ENCODE results near the gene STARD13. TPM values are rescaled to one million over a fixed set of nuclear protein-coding genes. Genes with fewer than 3 reads are reported as not detected.
A peak's percentile ranks its signal among the peaks of the same experiment; 100 is the strongest.

Gene STARD13
- total RNA-seq, 4 donors from 2014 or later = 9.5 to 33.9 (median 30.3) TPM

- Histone ChIP-seq H3K9me3 (no peaks in the 10 kb centered on the region), H3K27ac (no peak overlapping the region), H3K36me3 (no peaks in the 10 kb centered on the region), H3K4me3 (no peak overlapping the region), H3K4me1 (no peaks in the 10 kb centered on the region), H3K27me3 (no peaks in the 10 kb centered on the region)
- DNase-seq = no peak
- TF ChIP-seq CTCF (IDR thresholded peaks at IDR 0.05) (no peak), POLR2A (IDR thresholded peaks at IDR 0.05) (no peak)
Observed at GRCh38 chr13:33081666-33082065, 203.9 kb downstream of the STARD13 start.

- no peaks in the 10 kb centered on the region for H3K36me3 ChIP-seq
- H3K9me3 ChIP-seq = no peaks in the 10 kb centered on the region
- no peak for DNase-seq
- no peaks in the 10 kb centered on the region for H3K27me3 ChIP-seq
- H3K4me1 ChIP-seq = no peaks in the 10 kb centered on the region
- no peak overlapping the region for H3K27ac ChIP-seq
- no peak for TF ChIP-seq CTCF (IDR thresholded peaks at IDR 0.05)
- TF ChIP-seq POLR2A (IDR thresholded peaks at IDR 0.05) = no peak
- no peak overlapping the region for H3K4me3 ChIP-seq
Observed at GRCh38 chr13:33080972-33081590, 204.5 kb downstream of the STARD13 start.

DNA sequence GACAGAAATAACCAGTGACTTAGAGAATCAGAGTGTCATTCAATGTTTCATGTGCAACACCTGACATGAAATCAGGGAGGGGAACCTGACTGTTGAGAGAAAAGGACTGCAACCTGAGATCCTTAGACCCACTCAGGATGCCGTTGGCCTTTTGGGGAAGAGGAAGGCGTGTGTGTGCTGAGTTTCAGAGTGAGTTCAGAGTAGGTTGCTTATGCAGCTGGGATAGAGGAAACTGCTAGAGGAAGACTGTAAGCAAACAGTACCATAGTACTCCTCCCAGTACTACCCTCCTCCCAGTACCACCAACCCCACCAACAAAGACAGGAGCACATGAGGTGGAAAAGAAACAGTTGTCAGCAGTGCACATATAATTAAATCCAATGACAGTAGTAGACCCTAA, 205.6 kb downstream of the STARD13 start:
- no peak overlapping the region for H3K4me3 ChIP-seq
- no peaks in the 10 kb centered on the region for H3K9me3 ChIP-seq
- no peak for DNase-seq
- H3K4me1 ChIP-seq = no peaks in the 10 kb centered on the region
- H3K27me3 ChIP-seq = no peaks in the 10 kb centered on the region
- no peaks in the 10 kb centered on the region for H3K36me3 ChIP-seq
- TF ChIP-seq CTCF (IDR thresholded peaks at IDR 0.05) (no peak), POLR2A (IDR thresholded peaks at IDR 0.05) (no peak)
- no peak overlapping the region for H3K27ac ChIP-seq

DNA sequence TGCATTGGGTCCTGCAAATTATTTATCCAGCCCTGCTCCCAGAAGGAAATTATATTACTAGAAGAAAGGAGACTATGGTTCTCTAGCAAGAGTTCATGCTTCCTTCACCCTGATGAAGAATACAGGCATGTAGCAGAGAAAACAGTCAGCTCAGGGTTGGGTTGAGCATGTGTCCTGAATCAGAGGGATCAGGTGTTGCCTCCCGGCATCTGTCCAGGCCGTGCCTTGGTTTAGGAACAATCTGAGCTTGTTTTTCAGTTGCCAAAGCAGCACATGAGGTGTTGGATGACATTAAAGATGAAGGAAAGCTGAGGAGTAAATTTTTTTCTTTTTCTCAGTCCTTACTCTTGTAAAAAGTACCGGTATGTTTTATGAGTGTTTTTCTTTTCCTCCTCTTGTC, 207.3 kb downstream of the STARD13 start:
- H3K27ac ChIP-seq = no peak overlapping the region

GRCh38 chr13:33076001-33076992, 209.3 kb downstream of the STARD13 start:
- no peaks in the 10 kb centered on the region for H3K4me1 ChIP-seq
- no peak overlapping the region for H3K4me3 ChIP-seq
- H3K27me3 ChIP-seq = no peaks in the 10 kb centered on the region
- peak overlapping the region in 3 of 4 donors; percentile 26 to 77 (median 51) for H3K27ac ChIP-seq
- H3K36me3 ChIP-seq = no peaks in the 10 kb centered on the region
- peak in 2 of 3 donors; percentile 62 to 73 for DNase-seq
- no peaks in the 10 kb centered on the region for H3K9me3 ChIP-seq
- TF ChIP-seq CTCF (IDR thresholded peaks at IDR 0.05) = no peak
- no peak for TF ChIP-seq POLR2A (IDR thresholded peaks at IDR 0.05)

More for the DNA sequence above, 207.3 kb downstream of the STARD13 start:
- no peak for TF ChIP-seq POLR2A (IDR thresholded peaks at IDR 0.05)
- no peaks in the 10 kb centered on the region for H3K4me1 ChIP-seq
- no peak overlapping the region for H3K4me3 ChIP-seq
- H3K9me3 ChIP-seq = no peaks in the 10 kb centered on the region
- DNase-seq = no peak
- H3K27me3 ChIP-seq = no peaks in the 10 kb centered on the region
- no peaks in the 10 kb centered on the region for H3K36me3 ChIP-seq

DNA sequence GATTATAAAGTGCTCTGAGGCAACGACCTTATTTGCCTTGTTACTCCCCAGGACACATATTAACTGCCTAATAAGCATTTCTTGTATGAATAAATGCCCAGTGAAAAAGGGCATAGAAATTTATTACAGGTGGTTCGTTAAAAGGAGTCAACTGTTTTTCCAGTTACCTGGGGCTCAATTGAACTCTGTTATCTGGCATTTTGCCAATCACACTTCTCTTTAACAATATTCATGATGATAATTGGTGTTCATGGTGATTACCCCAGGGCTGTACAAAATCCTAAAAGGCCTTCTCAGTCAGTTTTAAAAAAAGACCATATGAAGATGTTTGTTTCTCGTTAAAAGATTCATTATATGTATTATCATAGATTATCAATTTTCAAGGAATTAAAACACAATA, 212.2 kb downstream of the STARD13 start:
- no peak for TF ChIP-seq POLR2A (IDR thresholded peaks at IDR 0.05)
- TF ChIP-seq CTCF (IDR thresholded peaks at IDR 0.05) = no peak
- no peak for DNase-seq
- H3K27ac ChIP-seq = no peak overlapping the region

More for the DNA sequence above, 212.2 kb downstream of the STARD13 start:
- no peaks in the 10 kb centered on the region for H3K27me3 ChIP-seq
- H3K36me3 ChIP-seq = no peaks in the 10 kb centered on the region
- no peak overlapping the region for H3K4me3 ChIP-seq
- no peaks in the 10 kb centered on the region for H3K4me1 ChIP-seq
- H3K9me3 ChIP-seq = no peaks in the 10 kb centered on the region
